Endothelial cell of umbilical vein (primary cell): ENCODE measurements around the gene ANKRD33B. TPM values are rescaled to one million over a fixed set of nuclear protein-coding genes. Genes with fewer than 3 reads are reported as not detected.
"Not testable (repeated sequence)": the region's sequence is repeated elsewhere in the genome, so short reads cannot be mapped to it uniquely, and the experiment has no call there.

Experiments
- Bru-seq: library from RNA; stranded (reverse); fragments of 400-500 nt; gene quantifications from one replicate; lab custom pipeline; 2021; lab: Mats Ljungman, UMichigan
- BruChase-seq, 2 experiments: library from RNA; stranded (reverse); fragments of 400-500 nt; gene quantifications; one replicate each; lab custom pipeline; 2021; lab: Mats Ljungman, UMichigan
- BruUV-seq: library from RNA; stranded (reverse); fragments of 400-500 nt; replicated peaks from 2 replicates; lab custom pipeline; 2021; lab: Mats Ljungman, UMichigan
- CTCF ChIA-PET: fragments of 300-600, 350-600 bp; sonication (Branson Sonifier 250); formaldehyde crosslinking; loops from one replicate; lab custom pipeline; 2021; ENCODE audit warnings: antibody characterized with exemption, inconsistent platforms; lab: Charles Lee
- POLR2A ChIA-PET: fragments of 300-600, 350-600 bp; sonication (Branson Sonifier 250); formaldehyde crosslinking; loops from one replicate; lab custom pipeline; 2021; ENCODE audit warnings: antibody characterized with exemption, inconsistent platforms; lab: Charles Lee
- DNase-seq: peaks from one replicate; pipeline ENCODE4 v3.0.0-alpha.2; 2011; ENCODE audit warnings: low read depth, low spot score
- FAIRE-seq: peaks from 2 replicates; lab custom pipeline; 2011; peaks lifted over from hg19 to GRCh38; lab: Jason Lieb, UNC
- H2AFZ ChIP-seq: 2 replicates; pipeline ENCODE4 v1.6.0; 2012; ENCODE audit warnings: low read depth, low read length, control low read depth, inconsistent platforms
- H3K27ac ChIP-seq: 2 replicates; pipeline ENCODE4 v1.5.1; 2011; ENCODE audit warnings: low read depth, mild to moderate bottlenecking, control low read depth, low read length, moderate library complexity; ENCODE audit not compliant: insufficient read depth
- H3K27me3 ChIP-seq, 2 experiments: 2 replicates each; pipeline versions ENCODE4 v1.6.0 to v1.6.1; 2011; ENCODE audit warnings: low read length in 2 of 2, mixed read lengths in 1 of 2; ENCODE audit not compliant: control insufficient read depth in 2 of 2, insufficient read depth in 2 of 2
- H3K36me3 ChIP-seq, 2 experiments: 2 replicates in 1 of 2; 3 replicates in 1 of 2; pipeline ENCODE4 v1.5.1; 2011; ENCODE audit warnings: low read length in 2 of 2, mild to moderate bottlenecking in 1 of 2, moderate library complexity in 1 of 2; ENCODE audit not compliant: control insufficient read depth in 2 of 2, insufficient read depth in 2 of 2; ENCODE audit errors: extremely low read depth in 1 of 2
- H3K4me1 ChIP-seq: 3 replicates; pipeline ENCODE4 v1.5.1; 2011; ENCODE audit warnings: mild to moderate bottlenecking, low read length; ENCODE audit not compliant: control insufficient read depth, insufficient read depth; ENCODE audit errors: extremely low read depth
- H3K4me2 ChIP-seq: 2 replicates; pipeline ENCODE4 v1.6.1; 2011; ENCODE audit warnings: low read length, control low read depth, mixed read lengths; ENCODE audit not compliant: insufficient read depth
- H3K4me3 ChIP-seq, 3 experiments: fragments of 200-600 bp in 1 of 3; sonication (generic), shearing (Covaris generic) in 1 of 3; replicated peaks in 1 of 3; 2 replicates each; pipeline ENCODE4 v1.5.1; 2011 to 2016; ENCODE audit warnings: control low read depth in 3 of 3, low read length in 3 of 3, mild to moderate bottlenecking in 2 of 3, inconsistent platforms in 1 of 3, low read depth in 1 of 3, moderate library complexity in 1 of 3; ENCODE audit not compliant: insufficient read depth in 1 of 3
- H3K79me2 ChIP-seq: 2 replicates; pipeline ENCODE4 v1.6.0; 2012; ENCODE audit warnings: low read length, inconsistent platforms; ENCODE audit not compliant: control insufficient read depth, insufficient read depth
- H3K9ac ChIP-seq: replicated peaks from 2 replicates; pipeline ENCODE3; 2011; ENCODE audit warnings: low read length, control low read depth; ENCODE audit not compliant: insufficient read depth; ENCODE audit errors: extremely low read depth
- H3K9me1 ChIP-seq: replicated peaks from 3 replicates; pipeline ENCODE4 v1.6.0; 2011; ENCODE audit warnings: mild to moderate bottlenecking, low read length; ENCODE audit not compliant: control insufficient read depth, insufficient read depth; ENCODE audit errors: extremely low read depth
- H3K9me3 ChIP-seq: replicated peaks from 2 replicates; pipeline ENCODE4 v1.5.1; 2012; ENCODE audit warnings: low read length, inconsistent platforms; ENCODE audit not compliant: control insufficient read depth, insufficient read depth
- H4K20me1 ChIP-seq: replicated peaks from 2 replicates; pipeline ENCODE3; 2011; ENCODE audit warnings: mild to moderate bottlenecking, low read length; ENCODE audit not compliant: control insufficient read depth, insufficient read depth; ENCODE audit errors: extremely low read depth
- EZH2 ChIP-seq: IDR thresholded peaks from 2 replicates; pipeline ENCODE4 v1.6.1; 2012; ENCODE audit warnings: borderline replicate concordance, low read depth, mild to moderate bottlenecking, moderate library complexity, low read length, inconsistent platforms; ENCODE audit not compliant: severe bottlenecking
- FOS ChIP-seq: IDR thresholded peaks from 2 replicates; pipeline ENCODE4 v1.6.1; 2011; ENCODE audit warnings: mild to moderate bottlenecking, low read length, moderate library complexity, borderline replicate concordance; ENCODE audit not compliant: insufficient read depth
- GATA2 ChIP-seq: IDR thresholded peaks from 2 replicates; pipeline ENCODE4 v1.7.0; 2011; ENCODE audit warnings: low read depth, mild to moderate bottlenecking, moderate library complexity, mixed read lengths, low read length; ENCODE audit not compliant: insufficient read length, insufficient read depth
- JUN ChIP-seq: IDR thresholded peaks from 2 replicates; pipeline ENCODE4 v1.6.1; 2011; ENCODE audit warnings: borderline replicate concordance, low read depth; ENCODE audit not compliant: insufficient read length, insufficient read depth
- MYC ChIP-seq: IDR thresholded peaks from one replicate; pipeline ENCODE4 v1.6.1; 2011; ENCODE audit warnings: mild to moderate bottlenecking, low read depth, low read length
- POLR2A ChIP-seq: IDR thresholded peaks from 2 replicates; pipeline ENCODE4 v1.6.1; 2012; ENCODE audit warnings: low read depth, mild to moderate bottlenecking, control low read depth, low read length
- POLR2AphosphoS5 ChIP-seq: IDR thresholded peaks from 2 replicates; pipeline ENCODE4 v1.6.1; 2012; ENCODE audit warnings: low read depth, mild to moderate bottlenecking, control low read depth, low read length, moderate library complexity; ENCODE audit not compliant: insufficient read depth
- dilution Hi-C: fragments of 300-500 bp; cut with MboI; formaldehyde crosslinking; loops from one replicate; pipeline ENCODE4 v1.15.0; 2019; ENCODE audit warnings: low sequenced_read_pairs; ENCODE audit not compliant: extremely low pct_ligation_motif_present
- intact Hi-C: fragments of 100-400 bp; cut with micrococcal nuclease; formaldehyde crosslinking; loops from one replicate; pipeline ENCODE4 v1.10.0; 2022
- long read RNA-seq: library from polyadenylated mRNA; stranded (forward); transcript quantifications from one replicate; pipeline ENCODE4 v2.0.0, GENCODE V29; 2021
- polyA minus RNA-seq, 3 experiments: library from RNA; depleted of rRNA, polyadenylated mRNA; stranded (reverse); fragments of >200 nt; gene quantifications; 1 replicate in 1 of 3; 2 replicates in 2 of 3; pipeline ENCODE4 v1.2.3, GENCODE V29; 2011
- polyA plus RNA-seq, 4 experiments: library from polyadenylated mRNA; depleted of rRNA in 3 of 4; stranded (reverse) in 3 of 4; unstranded in 1 of 4; fragments of >200 nt; gene quantifications; 2 replicates each; pipeline versions ENCODE4 v1.2.1 to v1.2.3, GENCODE V29; 2011 to 2012; ENCODE audit warnings: missing spikeins in 1 of 4
- total RNA-seq: library from RNA; stranded (reverse); gene quantifications from 2 replicates; pipeline ENCODE4 v1.2.3, GENCODE V29; 2021
- TF ChIP-seq, protein P1 (sequence below): IDR thresholded peaks from 2 replicates; pipeline ENCODE4 v1.6.1; 2011; ENCODE audit not compliant: insufficient read depth, insufficient read length
- TF ChIP-seq, protein P2 (sequence below), 2 donors: IDR thresholded peaks; 1 replicate in 1 of 2; 2 replicates in 1 of 2; pipeline ENCODE4 v1.5.1; 2011; ENCODE audit warnings: low read length in 2 of 2, mild to moderate bottlenecking in 2 of 2, moderate library complexity in 2 of 2, control low read depth in 1 of 2, inconsistent platforms in 1 of 2, low read depth in 1 of 2; ENCODE audit not compliant: insufficient read depth in 1 of 2; ENCODE audit errors: extremely low read depth in 1 of 2

ANKRD33B gene
- total RNA-seq, result 4.4 and 5.4 TPM in 2 replicates
- 2.0 and 2.4 TPM in 2 replicates for polyA plus RNA-seq
- 1.8 and 2.0 TPM in 2 replicates for polyA plus RNA-seq (2011; cell fraction: cytosol; rRNA removed)
- polyA plus RNA-seq (2011; cell fraction: nucleus; rRNA removed), result 5.4 and 6.0 TPM in 2 replicates
- 3.8 and 4.0 TPM in 2 replicates for polyA plus RNA-seq (2012)
- polyA minus RNA-seq, result 7.7 and 8.4 TPM in 2 replicates
- polyA minus RNA-seq (2011; cell fraction: cytosol; rRNA and poly(A)+ RNA removed), result 8.7 TPM
- polyA minus RNA-seq (2011; cell fraction: nucleus; rRNA and poly(A)+ RNA removed), result 6.5 and 8.6 TPM in 2 replicates
- percentile 55 among the genes with signal in this experiment for Bru-seq, nascent RNA
- percentile 48 among the genes with signal in this experiment for BruChase-seq, experiment 1, labeled RNA remaining after a 6-hour chase
- BruChase-seq, experiment 2, labeled RNA remaining after a 2-hour chase, result percentile 51 among the genes with signal in this experiment
- long read RNA-seq, full-length matches to known transcripts, result 1 of 4 reads
- long read RNA-seq, partial matches to known transcripts, result 0 of 4 reads
- long read RNA-seq, other reads (novel, unspliced or antisense), result 3 of 4 reads

DNA sequence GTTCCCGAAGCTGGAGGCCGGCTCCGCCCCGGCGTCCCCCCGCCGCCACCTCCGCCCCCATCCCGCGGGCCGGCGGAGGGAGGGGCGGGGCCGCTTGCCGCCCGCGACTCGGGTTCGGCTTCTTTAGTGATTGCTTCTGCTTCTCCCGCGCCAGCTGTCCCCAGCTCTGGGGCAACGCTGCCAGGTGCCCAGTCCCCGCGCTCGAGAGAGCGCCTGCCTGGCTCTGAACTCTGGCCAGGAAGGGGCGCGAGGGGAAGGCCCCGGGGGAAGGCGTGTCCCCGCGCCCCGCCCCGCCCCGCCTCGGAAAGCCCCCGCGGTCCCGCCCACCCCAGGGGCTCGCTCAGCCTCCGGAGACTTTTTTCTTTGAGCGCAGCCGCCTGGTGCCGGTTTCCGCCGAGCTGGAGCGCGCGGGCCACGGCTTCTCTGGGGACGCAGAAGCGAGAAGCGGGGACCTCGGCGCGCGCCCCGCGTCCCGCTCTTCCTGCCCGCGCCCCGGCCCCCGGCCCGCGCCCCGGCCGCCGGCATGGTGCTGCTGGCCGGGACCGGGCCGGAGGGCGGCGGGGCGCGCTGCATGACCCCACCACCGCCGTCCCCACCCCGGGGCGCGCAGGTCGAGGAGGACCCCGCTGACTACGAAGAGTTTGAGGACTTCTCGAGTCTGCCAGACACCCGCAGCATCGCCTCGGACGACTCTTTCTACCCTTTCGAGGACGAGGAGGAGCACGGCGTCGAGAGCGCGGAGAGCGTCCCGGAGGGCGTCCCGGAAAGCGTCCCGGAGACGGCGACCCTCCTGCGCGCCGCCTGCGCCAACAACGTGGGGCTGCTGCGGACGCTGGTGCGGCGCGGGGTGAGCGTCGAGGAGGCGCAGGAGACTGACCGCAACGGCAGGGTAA, at the start of gene ANKRD33B:
TSS of gene ANKRD33B (plus strand) at position 126 of the 893 bp plus-strand sequence. CDS start at position 524, 398 bp downstream.
- no TSS peak for BruUV-seq
- H3K9me3 ChIP-seq, result no peaks in the 10 kb centered on the region
- POLR2A ChIA-PET, result interaction anchor here (0.8 to 1.1 kb wide), 2 partner anchors 13 to 63 kb away, joined by 3 to 4 read pairs; no protein-coding TSS in a partner anchor
- peak within 1 kb of the TSS; percentile 82 for H3K4me2 ChIP-seq
- TF ChIP-seq POLR2A, result peak; percentile 70
- TF ChIP-seq MYC, result no peak
- TF ChIP-seq, protein P1, sequence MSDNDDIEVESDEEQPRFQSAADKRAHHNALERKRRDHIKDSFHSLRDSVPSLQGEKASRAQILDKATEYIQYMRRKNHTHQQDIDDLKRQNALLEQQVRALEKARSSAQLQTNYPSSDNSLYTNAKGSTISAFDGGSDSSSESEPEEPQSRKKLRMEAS, result no peak
- no peak for TF ChIP-seq JUN
- TF ChIP-seq, protein P2, sequence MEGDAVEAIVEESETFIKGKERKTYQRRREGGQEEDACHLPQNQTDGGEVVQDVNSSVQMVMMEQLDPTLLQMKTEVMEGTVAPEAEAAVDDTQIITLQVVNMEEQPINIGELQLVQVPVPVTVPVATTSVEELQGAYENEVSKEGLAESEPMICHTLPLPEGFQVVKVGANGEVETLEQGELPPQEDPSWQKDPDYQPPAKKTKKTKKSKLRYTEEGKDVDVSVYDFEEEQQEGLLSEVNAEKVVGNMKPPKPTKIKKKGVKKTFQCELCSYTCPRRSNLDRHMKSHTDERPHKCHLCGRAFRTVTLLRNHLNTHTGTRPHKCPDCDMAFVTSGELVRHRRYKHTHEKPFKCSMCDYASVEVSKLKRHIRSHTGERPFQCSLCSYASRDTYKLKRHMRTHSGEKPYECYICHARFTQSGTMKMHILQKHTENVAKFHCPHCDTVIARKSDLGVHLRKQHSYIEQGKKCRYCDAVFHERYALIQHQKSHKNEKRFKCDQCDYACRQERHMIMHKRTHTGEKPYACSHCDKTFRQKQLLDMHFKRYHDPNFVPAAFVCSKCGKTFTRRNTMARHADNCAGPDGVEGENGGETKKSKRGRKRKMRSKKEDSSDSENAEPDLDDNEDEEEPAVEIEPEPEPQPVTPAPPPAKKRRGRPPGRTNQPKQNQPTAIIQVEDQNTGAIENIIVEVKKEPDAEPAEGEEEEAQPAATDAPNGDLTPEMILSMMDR (IDR thresholded peaks at IDR 0.05; ENCODE audit: extremely low read depth in 1 of 2, insufficient read depth in 1 of 2, low read depth in 1 of 2, low read length in 2 of 2), result no peak
- peak; percentile 68 for TF ChIP-seq POLR2AphosphoS5
- TF ChIP-seq EZH2, result no peak
- no peak for TF ChIP-seq FOS
- no peak for TF ChIP-seq GATA2
- H3K4me1 ChIP-seq, result peaks cover 18% of the 10 kb centered on the region
- FAIRE-seq, result peak; percentile 74
- H4K20me1 ChIP-seq, result no peaks in the 10 kb centered on the region
- dilution Hi-C loops, result no loop called here
- no peaks in the 10 kb centered on the region for H3K27me3 ChIP-seq
- peak within 1 kb of the TSS; percentile 95 for H2AFZ ChIP-seq
- peaks cover 21% of the 10 kb centered on the region for H3K79me2 ChIP-seq
- H3K36me3 ChIP-seq, result no peaks in the 10 kb centered on the region
- DNase-seq, result peak; percentile 72
- intact Hi-C loops, result loop anchor here (1.0 to 2.0 kb wide), 6 partner anchors 13 to 111 kb away; no protein-coding TSS in a partner anchor
- CTCF ChIA-PET, result interaction anchor here (0.7 to 1.4 kb wide), 5 partner anchors 26 to 171 kb away, joined by 3 to 14 read pairs (median 4); no protein-coding TSS in a partner anchor
- H3K9ac ChIP-seq, result peak within 1 kb of the TSS; percentile 87
- H3K27ac ChIP-seq, result peak within 1 kb of the TSS; percentile 79
- H3K4me3 ChIP-seq, result peak within 1 kb of the TSS; percentile 51 to 62 (median 51)
- H3K9me1 ChIP-seq, result no peaks in the 10 kb centered on the region

DNA sequence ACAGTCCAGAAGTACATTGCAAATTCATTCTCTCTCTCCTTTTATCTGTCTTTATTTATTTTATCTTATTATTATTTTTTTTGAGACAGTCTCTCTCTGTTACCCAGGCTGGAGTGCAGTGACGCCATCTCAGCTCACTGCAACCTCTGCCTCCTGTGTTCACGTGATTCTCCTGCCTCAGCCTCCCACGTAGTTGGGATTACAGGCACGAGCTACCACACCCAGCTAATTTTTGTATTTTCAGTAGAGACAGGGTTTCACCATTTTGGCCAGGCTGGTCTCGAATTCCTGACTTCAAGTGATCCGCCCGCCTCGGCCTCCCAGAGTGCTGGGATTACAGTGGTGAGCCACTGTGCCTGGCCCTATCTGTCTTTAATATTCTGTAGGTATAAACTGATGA, 49.3 kb upstream of the ANKRD33B start:
- DNase-seq, H3K27me3 ChIP-seq, H3K36me3 ChIP-seq, FAIRE-seq, H3K9me1 ChIP-seq, H3K79me2 ChIP-seq, H4K20me1 ChIP-seq, H3K4me3 ChIP-seq, BruUV-seq, H3K9me3 ChIP-seq, dilution Hi-C loops: not testable (repeated sequence)
- CTCF ChIA-PET, result interaction anchor here (0.6 to 2.6 kb wide), 13 partner anchors 10 to 113 kb away, joined by 3 to 15 read pairs (median 4); no protein-coding TSS in a partner anchor
- Histone ChIP-seq H3K4me2 (peak overlapping the region; percentile 39), H2AFZ (peak overlapping the region; percentile 14), H3K9ac (peak overlapping the region; percentile 12), H3K4me1 (peaks cover 20% of the 10 kb centered on the region), H3K27ac (peak overlapping the region; percentile 85)
- POLR2A ChIA-PET, result interaction anchor here (0.6 to 0.9 kb wide), 3 partner anchors 47 to 98 kb away, joined by 3 to 7 read pairs (median 3); no protein-coding TSS in a partner anchor
- intact Hi-C loops, result loop anchor here (1.0 to 2.0 kb wide), 5 partner anchors 29 to 114 kb away; partner anchors contain the start of gene ANKRD33B
